Prostate gland (tissue), 2 donors: Measurements from ENCODE around the gene AP3B1.

ENCODE experiments used
- CTCF ChIP-seq, 4 experiments: fragments of 200-600 bp in 2 of 4; fragments of 450-650 bp in 2 of 4; sonication (generic) in 2 of 4; IDR thresholded peaks; 1 replicate in 3 of 4; 2 replicates in 1 of 4; pipeline ENCODE4 v1.5.1; 2016 to 2019; ENCODE audit warnings: antibody characterized with exemption in 4 of 4, mild to moderate bottlenecking in 2 of 4, moderate library complexity in 2 of 4
- POLR2A ChIP-seq: fragments of 450-650 bp; IDR thresholded peaks from one replicate; pipeline ENCODE4 v1.6.1; 2016; ENCODE audit warnings: antibody characterized with exemption, mild to moderate bottlenecking

GRCh38 chr5:78062645-78063044, 231.9 kb downstream of the AP3B1 start:
- TF ChIP-seq CTCF (IDR thresholded peaks at IDR 0.05) = no peak
- no peak for TF ChIP-seq POLR2A
